HFFc6 (cell line): ENCODE results near the gene TLN1. TPM values are rescaled to one million over a fixed set of nuclear protein-coding genes. Genes with fewer than 3 reads are reported as not detected.

Source experiments
- DNase-seq: peaks from one replicate; pipeline ENCODE4 v3.0.0-alpha.2; 2018
- H3K27ac Mint-ChIP-seq: 2 replicates; pipeline ENCODE4 v1.8.0; 2020; ENCODE audit warnings: mild to moderate bottlenecking, mixed read lengths
- H3K27me3 Mint-ChIP-seq: 2 replicates; pipeline ENCODE4 v1.8.0; 2021; ENCODE audit warnings: mild to moderate bottlenecking, moderate library complexity, mixed read lengths; ENCODE audit not compliant: insufficient read depth
- H3K36me3 Mint-ChIP-seq: 2 replicates; pipeline ENCODE4 v1.8.0; 2021; ENCODE audit warnings: low read depth, mixed read lengths
- H3K4me1 Mint-ChIP-seq: 2 replicates; pipeline ENCODE4 v1.8.0; 2020; ENCODE audit warnings: low read depth, mixed read lengths
- H3K4me3 Mint-ChIP-seq: 2 replicates; pipeline ENCODE4 v1.8.0; 2020; ENCODE audit warnings: mild to moderate bottlenecking, moderate library complexity, mixed read lengths
- H3K9me3 Mint-ChIP-seq: 2 replicates; pipeline ENCODE4 v1.8.0; 2020; ENCODE audit warnings: mild to moderate bottlenecking, mixed read lengths
- CTCF ChIP-seq: fragments of 200-600 bp; sonication (generic); IDR thresholded peaks from 2 replicates; pipeline ENCODE4 v1.5.0; 2021; ENCODE audit warnings: antibody characterized with exemption, mild to moderate bottlenecking
- total RNA-seq, 6 experiments: library from RNA; stranded (reverse); fragmentation: NEBNext Ultra II Directional; extraction: Animal tissue kit (Norgen Biotek cat#: 25700); gene quantifications; 2 replicates in 1 of 6; 3 replicates in 5 of 6; pipeline ENCODE4 v1.2.3, GENCODE V29; 2021

The TLN1 gene
- total RNA-seq, 6 experiments from 2014 or later, result 470 to 562 (median 491) TPM

GRCh38 chr9:35746583-35746982 lies 14.6 kb upstream of the TLN1 start:
- TF ChIP-seq CTCF, result no peak
- no peak for DNase-seq
- H3K27ac Mint-ChIP-seq, result peak overlapping the region; percentile 77
- peak overlapping the region; percentile 92 for H3K4me3 Mint-ChIP-seq
- no peaks in the 10 kb centered on the region for H3K9me3 Mint-ChIP-seq
- H3K4me1 Mint-ChIP-seq, result peaks cover 41% of the 10 kb centered on the region
- H3K27me3 Mint-ChIP-seq, result peaks cover 3% of the 10 kb centered on the region
- H3K36me3 Mint-ChIP-seq, result peaks cover 34% of the 10 kb centered on the region

- Mint-ChIP-seq H3K27ac (no peak overlapping the region), H3K9me3 (no peaks in the 10 kb centered on the region), H3K4me1 (peaks cover 41% of the 10 kb centered on the region), H3K4me3 (peak overlapping the region; percentile 92), H3K36me3 (peaks cover 31% of the 10 kb centered on the region), H3K27me3 (no peaks in the 10 kb centered on the region; the same call in none of the 2 replicates)
- TF ChIP-seq CTCF, result no peak
- DNase-seq, result no peak
Measured at GRCh38 chr9:35745569-35745968, 13.6 kb upstream of the TLN1 start.

GRCh38 chr9:35743880-35744518 lies 12.0 kb upstream of the TLN1 start:
- no peak for DNase-seq
- H3K4me1 Mint-ChIP-seq, result peaks cover 31% of the 10 kb centered on the region
- no peak overlapping the region for H3K4me3 Mint-ChIP-seq
- no peak for TF ChIP-seq CTCF
- no peaks in the 10 kb centered on the region for H3K9me3 Mint-ChIP-seq
- H3K36me3 Mint-ChIP-seq, result peaks cover 39% of the 10 kb centered on the region
- no peaks in the 10 kb centered on the region; the same call in none of the 2 replicates for H3K27me3 Mint-ChIP-seq
- H3K27ac Mint-ChIP-seq, result peak overlapping the region; percentile 18; the same call in 1 of the 2 replicates

GRCh38 chr9:35743452-35743851 lies 11.5 kb upstream of the TLN1 start:
- H3K27ac Mint-ChIP-seq, result no peak overlapping the region
- peaks cover 31% of the 10 kb centered on the region for H3K4me1 Mint-ChIP-seq
- no peak for TF ChIP-seq CTCF
- H3K9me3 Mint-ChIP-seq, result no peaks in the 10 kb centered on the region
- H3K4me3 Mint-ChIP-seq, result no peak overlapping the region
- peaks cover 43% of the 10 kb centered on the region for H3K36me3 Mint-ChIP-seq
- H3K27me3 Mint-ChIP-seq, result no peaks in the 10 kb centered on the region; the same call in none of the 2 replicates
- no peak for DNase-seq

GRCh38 chr9:35741740-35742139 lies 9.7 kb upstream of the TLN1 start:
- TF ChIP-seq CTCF, result no peak
- H3K9me3 Mint-ChIP-seq, result no peaks in the 10 kb centered on the region
- peaks cover 19% of the 10 kb centered on the region for H3K4me1 Mint-ChIP-seq
- H3K4me3 Mint-ChIP-seq, result no peak overlapping the region
- peaks cover 41% of the 10 kb centered on the region for H3K36me3 Mint-ChIP-seq
- H3K27me3 Mint-ChIP-seq, result no peaks in the 10 kb centered on the region; the same call in none of the 2 replicates
- DNase-seq, result no peak
- peak overlapping the region; percentile 1; the same call in 1 of the 2 replicates for H3K27ac Mint-ChIP-seq
